ENCODE results near the gene PIGM. TPM values are rescaled to one million over a fixed set of nuclear protein-coding genes. Genes with fewer than 3 reads are reported as not detected.

Gene PIGM
- total RNA-seq = 1 to 10 TPM; 3.3 to 4.7 (median 3.9) TPM
- long read RNA-seq, full-length matches to known transcripts = 5 of 5 reads
- long read RNA-seq, partial matches to known transcripts = 0 of 5 reads
- long read RNA-seq, other reads (novel, unspliced or antisense) = 0 of 5 reads

GRCh38 chr1:160031365-160032164, at the start of gene PIGM:
Gene PIGM, minus strand, starts transcription at chr1:160031990. Its CDS starts 251 bp downstream, at chr1:160031739.
- Histone ChIP-seq H3K4me1 (peaks cover 0 to 17% (median 8%) of the 10 kb centered on the region in 4 donors), H3K9me3 (no peaks in the 10 kb centered on the region), H3K27me3 (no peaks in the 10 kb centered on the region), H3K27ac (peak within 1 kb of the TSS; percentile 36 to 56 (median 48)), H3K36me3 (no peaks in the 10 kb centered on the region), H3K4me3 (peak within 1 kb of the TSS; percentile 80 to 90 (median 86))
- no peak for TF ChIP-seq CTCF (IDR thresholded peaks at IDR 0.05)
- peak; percentile 53 for TF ChIP-seq POLR2A (IDR thresholded peaks at IDR 0.05)
- DNase-seq (peak; percentile 97 to 98 (median 97)), ATAC-seq (peak; percentile 96 to 99 (median 98))
- intact Hi-C loops (cut with DNase I) = no loop called here
- WGBS (ENCODE audit: insufficient coverage, low coverage, low lambda C conversion rate, missing lambda C conversion rate) = 2% methylated on average over 11 of the region's 60 CpGs

- peaks cover 0 to 3% (median 0%) of the 10 kb centered on the region in 4 donors for H3K4me1 ChIP-seq
- 31% methylated on average over 5 of the region's 14 CpGs for WGBS (ENCODE audit: insufficient coverage, low coverage, low lambda C conversion rate, missing lambda C conversion rate)
- DNase-seq (no peak), ATAC-seq (no peak)
- H3K36me3 ChIP-seq = no peaks in the 10 kb centered on the region
- TF ChIP-seq POLR2A (IDR thresholded peaks at IDR 0.05) = no peak
- TF ChIP-seq CTCF (IDR thresholded peaks at IDR 0.05) = no peak
- intact Hi-C loops (cut with DNase I) = loop anchor here in 1 of 2 donors (5.0 kb wide), 1 partner anchor 39 kb away; no protein-coding TSS in a partner anchor
- H3K4me3 ChIP-seq = no peak within 1 kb of the TSS
- no peak within 1 kb of the TSS for H3K27ac ChIP-seq
- no peaks in the 10 kb centered on the region for H3K9me3 ChIP-seq
- no peaks in the 10 kb centered on the region for H3K27me3 ChIP-seq
Observed at GRCh38 chr1:160081261-160081936, 49.6 kb upstream of the PIGM start, which contains the start of gene KCNJ9. Gene KCNJ9, plus strand, starts transcription at chr1:160081538. Its CDS starts 2,493 bp downstream, at chr1:160084031.

- DNase-seq (no peak), ATAC-seq (no peak)
- intact Hi-C loops (cut with DNase I) = loop anchor here in 1 of 2 donors (5.0 kb wide), 1 partner anchor 38 kb away; no protein-coding TSS in a partner anchor
- TF ChIP-seq POLR2A (IDR thresholded peaks at IDR 0.05) (no peak), CTCF (IDR thresholded peaks at IDR 0.05) (no peak)
- Histone ChIP-seq H3K36me3 (no peaks in the 10 kb centered on the region), H3K9me3 (no peaks in the 10 kb centered on the region), H3K4me1 (peaks cover 0 to 3% (median 0%) of the 10 kb centered on the region in 4 donors), H3K27ac (no peak overlapping the region), H3K27me3 (no peaks in the 10 kb centered on the region), H3K4me3 (no peak overlapping the region)
- 51% methylated on average over 6 of the region's 6 CpGs for WGBS (ENCODE audit: insufficient coverage, low coverage, low lambda C conversion rate, missing lambda C conversion rate)
Observed at GRCh38 chr1:160080381-160081100, 48.8 kb upstream of the PIGM start.

GRCh38 chr1:160079448-160079847, 47.7 kb upstream of the PIGM start:
- whole genome bisulfite sequencing (ENCODE audit: insufficient coverage, low coverage, low lambda C conversion rate, missing lambda C conversion rate) = 41% methylated on average over 4 of the region's 4 CpGs
- no peaks in the 10 kb centered on the region for H3K36me3 ChIP-seq
- no peak overlapping the region for H3K4me3 ChIP-seq
- DNase-seq (no peak), ATAC-seq (no peak)
- no peak overlapping the region for H3K27ac ChIP-seq
- TF ChIP-seq POLR2A (IDR thresholded peaks at IDR 0.05) (no peak), CTCF (IDR thresholded peaks at IDR 0.05) (no peak)
- no peaks in the 10 kb centered on the region for H3K9me3 ChIP-seq
- peaks cover 0 to 3% (median 0%) of the 10 kb centered on the region in 4 donors for H3K4me1 ChIP-seq
- H3K27me3 ChIP-seq = no peaks in the 10 kb centered on the region
- intact Hi-C loops (cut with DNase I) = no loop called here

Measured in right lobe of liver (tissue), 6 donors.